ENCODE results near the gene SERP2. TPM values are rescaled to one million over a fixed set of nuclear protein-coding genes. Genes with fewer than 3 reads are reported as not detected.

SERP2 gene
- total RNA-seq, 4 donors from 2014 or later: 1.2 to 1.4 (median 1.3) TPM; not detected in 1

- Histone ChIP-seq H3K27ac (no peak overlapping the region), H3K36me3 (no peaks in the 10 kb centered on the region), H3K9me3 (no peaks in the 10 kb centered on the region), H3K4me1 (peaks cover 6% of the 10 kb centered on the region), H3K27me3 (no peaks in the 10 kb centered on the region), H3K4me3 (no peak overlapping the region)
- WGBS: 86% methylated on average over 6 of the region's 6 CpGs
- TF ChIP-seq POLR2AphosphoS5 (IDR thresholded peaks at IDR 0.05) (no peak), CTCF (IDR thresholded peaks at IDR 0.05) (no peak), POLR2A (IDR thresholded peaks at IDR 0.05) (no peak), EP300 (IDR thresholded peaks at IDR 0.05) (no peak)
- DNase-seq (ENCODE audit: low spot score in 2 of 2): no peak
Measured at GRCh38 chr13:44364345-44365000, 9.2 kb upstream of the SERP2 start.

- WGBS: 91% methylated on average over 3 of the region's 3 CpGs
- H3K27me3 ChIP-seq: no peaks in the 10 kb centered on the region
- peaks cover 6% of the 10 kb centered on the region for H3K4me1 ChIP-seq
- no peak overlapping the region for H3K4me3 ChIP-seq
- no peak for TF ChIP-seq CTCF (IDR thresholded peaks at IDR 0.05)
- no peak for TF ChIP-seq POLR2A (IDR thresholded peaks at IDR 0.05)
- no peak for TF ChIP-seq EP300 (IDR thresholded peaks at IDR 0.05)
- TF ChIP-seq POLR2AphosphoS5 (IDR thresholded peaks at IDR 0.05): no peak
- no peaks in the 10 kb centered on the region for H3K9me3 ChIP-seq
- H3K36me3 ChIP-seq: no peaks in the 10 kb centered on the region
- no peak for DNase-seq (ENCODE audit: low spot score in 2 of 2)
- H3K27ac ChIP-seq: no peak overlapping the region
Measured at GRCh38 chr13:44365008-44365407, 8.6 kb upstream of the SERP2 start.

- Histone ChIP-seq H3K27me3 (no peaks in the 10 kb centered on the region), H3K36me3 (no peaks in the 10 kb centered on the region), H3K27ac (no peak overlapping the region), H3K4me3 (no peak overlapping the region), H3K9me3 (no peaks in the 10 kb centered on the region), H3K4me1 (peaks cover 6% of the 10 kb centered on the region)
- DNase-seq (ENCODE audit: low spot score in 2 of 2): no peak
- WGBS: 85% methylated on average over 3 of the region's 3 CpGs
- TF ChIP-seq POLR2AphosphoS5 (IDR thresholded peaks at IDR 0.05) (no peak), POLR2A (IDR thresholded peaks at IDR 0.05) (no peak), EP300 (IDR thresholded peaks at IDR 0.05) (no peak), CTCF (IDR thresholded peaks at IDR 0.05) (no peak)
Measured at GRCh38 chr13:44365899-44366298, 7.7 kb upstream of the SERP2 start.

- H3K4me3 ChIP-seq: no peak overlapping the region
- H3K27me3 ChIP-seq: no peaks in the 10 kb centered on the region
- WGBS: 21% methylated on average over 6 of the region's 6 CpGs
- H3K27ac ChIP-seq: no peak overlapping the region
- no peaks in the 10 kb centered on the region for H3K9me3 ChIP-seq
- no peak for DNase-seq (ENCODE audit: low spot score in 2 of 2)
- TF ChIP-seq POLR2A (IDR thresholded peaks at IDR 0.05) (no peak), EP300 (IDR thresholded peaks at IDR 0.05) (no peak), POLR2AphosphoS5 (IDR thresholded peaks at IDR 0.05) (no peak), CTCF (IDR thresholded peaks at IDR 0.05) (no peak)
- H3K4me1 ChIP-seq: peaks cover 9% of the 10 kb centered on the region
- no peaks in the 10 kb centered on the region for H3K36me3 ChIP-seq
Measured at GRCh38 chr13:44368062-44368591, 5.5 kb upstream of the SERP2 start.

- Histone ChIP-seq H3K36me3 (no peaks in the 10 kb centered on the region), H3K27me3 (peaks cover 4% of the 10 kb centered on the region), H3K4me3 (no peak overlapping the region), H3K9me3 (no peaks in the 10 kb centered on the region), H3K27ac (no peak overlapping the region), H3K4me1 (peaks cover 15% of the 10 kb centered on the region)
- WGBS: 68% methylated on average over 5 of the region's 5 CpGs
- TF ChIP-seq CTCF (IDR thresholded peaks at IDR 0.05) (no peak), POLR2AphosphoS5 (IDR thresholded peaks at IDR 0.05) (no peak), EP300 (IDR thresholded peaks at IDR 0.05) (no peak), POLR2A (IDR thresholded peaks at IDR 0.05) (no peak)
- no peak for DNase-seq (ENCODE audit: low spot score in 2 of 2)
Measured at GRCh38 chr13:44368599-44369368, 4.8 kb upstream of the SERP2 start.
